HUDEP-2 (cell line): Measurements from ENCODE around the gene WDR82.

ENCODE experiments used
- DNase-seq, 76 experiments: peaks; one replicate each; lab custom pipeline; 2025; ENCODE audit not compliant: unreplicated experiment in 76 of 76; lab: John Stamatoyannopoulos, UW

WDR82 gene

DNA sequence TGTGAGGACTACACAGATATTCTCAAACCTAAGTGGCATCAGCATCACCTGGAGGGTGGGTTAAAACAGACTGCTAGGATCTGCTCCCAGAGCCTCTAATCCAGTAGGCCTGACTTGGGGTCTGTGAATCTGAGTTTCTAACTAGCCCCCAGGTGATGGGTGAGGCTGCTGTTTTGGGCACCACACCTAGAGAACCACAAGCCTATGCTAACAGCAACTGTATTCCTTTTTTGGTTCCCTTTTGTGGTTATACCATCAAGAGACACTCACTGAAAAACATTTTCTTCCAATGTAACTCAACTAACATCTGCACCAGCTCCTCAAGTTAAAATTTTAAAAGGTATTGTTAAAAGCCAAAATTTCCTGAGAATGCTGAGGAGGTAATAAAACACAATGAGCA lies 16.0 kb downstream of the WDR82 start:
- DNase-seq = no peak

DNA sequence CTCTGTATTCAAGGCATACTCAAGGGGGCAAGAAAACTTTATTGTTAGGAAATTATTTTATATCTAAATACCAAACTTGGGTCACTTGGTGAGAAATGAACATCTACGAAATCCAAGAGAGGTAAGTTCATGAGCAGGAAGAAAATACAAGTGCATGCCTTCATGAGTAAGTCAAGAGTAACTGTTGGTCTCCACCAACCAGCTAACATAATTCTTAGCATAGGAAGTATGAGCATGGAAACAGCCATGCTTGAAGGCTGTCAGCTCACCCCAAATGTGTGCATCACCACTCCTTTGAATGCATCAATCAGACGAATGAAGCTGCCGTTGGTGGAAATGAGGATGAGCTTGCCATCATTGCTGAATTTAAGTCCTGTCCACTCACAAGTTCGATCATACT lies 19.0 kb downstream of the WDR82 start:
- DNase-seq = no peak

DNA sequence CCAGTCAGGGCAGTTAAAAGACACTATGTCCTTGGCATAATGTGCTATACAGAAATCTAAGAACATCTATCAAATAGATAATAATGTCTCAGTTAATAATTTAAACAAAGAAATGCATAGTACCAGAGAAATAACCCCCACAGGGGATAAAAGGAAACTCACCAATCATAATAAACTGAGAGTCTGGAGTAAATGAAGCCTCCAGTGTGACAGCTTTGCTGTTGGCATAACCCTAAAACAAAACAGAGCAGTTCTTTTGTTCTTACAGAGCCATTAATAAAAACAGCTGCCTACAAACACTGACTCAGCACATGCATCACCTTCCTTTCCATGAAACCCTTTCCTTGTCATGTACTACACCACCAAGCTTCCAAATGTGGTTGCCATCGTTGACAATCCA lies 19.4 kb downstream of the WDR82 start:
- DNase-seq = no peak

DNA sequence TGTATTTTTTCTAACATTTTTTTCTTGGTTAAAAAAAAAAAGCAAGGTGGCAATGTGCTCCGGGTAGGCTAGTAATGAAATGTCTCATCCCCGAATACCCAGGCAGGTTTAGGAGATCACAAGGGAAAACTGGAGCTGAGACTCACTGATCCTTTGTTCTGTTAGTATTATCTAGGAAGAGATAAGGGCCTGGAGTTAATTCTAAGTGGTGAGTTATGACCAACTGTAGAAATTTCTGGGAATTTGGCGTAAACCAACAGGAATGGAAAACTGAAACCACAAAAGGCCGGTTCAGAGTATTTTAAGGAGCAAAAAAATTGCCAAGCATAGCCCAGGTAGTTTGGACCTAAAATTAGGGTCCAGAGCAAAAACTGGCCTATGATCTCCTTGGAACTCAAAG lies 20.5 kb downstream of the WDR82 start:
- DNase-seq = no peak

DNA sequence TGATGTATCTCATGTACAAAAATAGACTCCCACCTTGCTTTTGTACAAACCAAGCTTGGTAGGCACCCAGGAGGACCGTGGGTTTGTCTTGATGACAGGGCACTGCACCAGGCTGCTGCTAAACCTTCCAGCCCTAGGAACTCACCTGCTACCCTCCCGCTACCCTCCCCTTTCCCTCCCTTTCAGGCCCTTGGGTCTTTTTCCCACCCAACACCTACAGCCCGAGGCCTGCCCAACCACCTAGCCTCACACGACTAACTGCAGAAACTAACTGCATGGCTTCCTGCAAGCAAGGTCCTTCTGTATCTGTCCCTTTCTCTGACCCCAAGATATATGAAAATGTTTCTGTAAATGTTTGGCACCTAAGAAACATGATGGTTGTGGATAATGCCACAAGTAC lies 21.8 kb downstream of the WDR82 start:
- no peak for DNase-seq

DNA sequence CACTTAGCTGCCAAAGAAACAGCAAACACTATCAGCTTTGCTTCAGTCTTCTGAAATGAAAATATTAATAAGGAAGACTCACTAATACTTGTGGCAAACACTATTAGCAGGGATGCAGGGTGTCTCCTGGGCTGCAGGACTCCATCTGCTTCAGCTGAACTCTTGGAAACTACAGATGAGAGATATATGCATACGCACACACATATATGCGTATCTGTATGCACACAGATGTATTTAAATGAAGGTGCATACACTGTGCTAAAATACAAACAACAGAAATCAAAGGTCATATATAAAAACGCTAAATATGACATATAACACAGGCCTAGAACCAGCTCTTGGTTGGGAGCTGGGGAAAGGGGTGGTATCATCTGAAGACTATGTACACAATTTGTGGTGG lies 22.3 kb downstream of the WDR82 start:
- DNase-seq = no peak

DNA sequence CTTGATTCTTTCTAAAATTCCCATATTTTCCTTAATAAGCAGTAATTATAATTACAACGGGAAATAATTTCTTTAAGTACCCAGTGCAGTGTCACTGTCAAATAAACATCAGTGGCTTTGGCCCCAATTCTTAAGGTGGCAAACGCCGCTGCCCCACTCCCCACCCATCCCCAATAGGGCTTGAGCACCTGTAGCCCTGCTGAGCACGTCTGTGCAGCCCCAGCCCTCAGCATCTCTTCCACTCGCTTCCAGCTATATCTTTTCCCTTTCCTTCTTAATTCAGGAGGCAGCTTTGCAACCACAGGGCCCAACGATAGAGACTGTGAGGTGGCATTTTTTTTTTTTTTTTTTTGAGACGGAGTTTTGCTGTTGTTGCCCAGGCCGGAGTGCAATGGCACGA lies 23.8 kb downstream of the WDR82 start:
- DNase-seq = no peak

DNA sequence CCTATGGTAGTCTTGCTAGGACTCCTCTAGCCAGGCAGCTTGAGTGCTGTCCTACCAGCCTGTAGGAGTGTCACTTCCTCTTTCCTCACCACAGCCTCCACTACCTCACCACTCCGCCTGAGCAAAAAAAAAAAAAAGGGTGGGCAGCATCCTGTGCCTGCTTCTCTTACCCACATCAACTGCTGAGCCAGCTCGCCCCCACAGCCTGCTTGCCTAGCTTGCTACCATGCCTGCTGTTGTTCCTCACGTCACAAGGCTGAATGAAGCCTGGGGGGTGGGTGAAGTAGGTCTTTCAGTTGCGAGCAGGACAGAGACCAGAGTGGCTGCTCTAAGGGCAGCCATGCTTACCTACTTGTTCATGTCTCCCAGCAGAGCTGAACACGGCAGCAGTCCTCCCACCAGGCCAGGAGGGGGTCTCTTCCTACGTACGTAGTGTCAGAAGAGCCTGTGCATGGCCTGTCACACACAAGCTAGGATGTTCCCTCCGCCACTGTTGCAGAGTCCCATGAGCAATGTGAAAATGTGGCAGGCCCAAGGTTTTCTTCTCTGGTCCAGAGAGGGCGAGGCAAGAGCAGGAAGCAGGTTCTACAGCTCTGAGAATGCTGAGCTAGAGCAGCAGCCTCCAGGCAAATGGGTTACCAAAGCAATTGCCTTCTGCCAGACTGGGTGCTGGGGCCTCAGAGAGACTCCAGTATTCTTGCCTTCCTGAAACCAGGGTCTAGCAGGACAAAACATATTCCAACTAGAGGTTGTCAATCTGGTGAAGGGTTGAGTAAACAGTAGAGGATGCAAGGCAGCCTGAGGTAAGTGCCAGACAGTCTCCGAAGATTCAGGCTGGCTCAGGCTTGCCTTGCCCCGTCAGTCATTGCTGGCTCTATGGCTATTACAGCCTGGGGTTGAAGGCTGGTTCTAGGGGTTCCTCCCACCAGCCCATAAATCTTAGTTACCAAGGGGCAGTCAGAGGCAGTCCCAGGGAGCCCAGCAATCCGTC lies 24.8 kb downstream of the WDR82 start:
- peak in 45 of 76 experiments; percentile 4 to 67 (median 33) for DNase-seq

DNA sequence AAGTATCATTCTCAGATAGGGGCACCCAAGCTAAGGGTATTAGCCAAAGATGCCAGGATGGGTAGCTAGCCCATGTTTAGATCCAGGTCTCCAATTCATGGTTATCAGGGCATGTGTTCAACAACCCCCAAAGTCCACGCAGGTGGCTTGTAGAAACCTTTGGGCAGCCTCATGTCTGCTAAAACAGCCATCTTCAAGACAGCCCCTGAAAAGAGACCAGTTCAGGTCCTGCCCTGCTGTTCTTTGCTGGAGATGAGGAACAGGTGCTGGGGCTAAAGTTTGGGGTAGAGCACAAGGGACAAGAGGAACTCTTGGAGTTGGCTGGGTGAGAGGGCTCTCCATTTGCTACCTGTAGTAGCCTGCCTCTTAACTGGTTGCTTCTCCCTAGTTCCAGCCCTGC lies 28.3 kb downstream of the WDR82 start:
- no peak for DNase-seq

DNA sequence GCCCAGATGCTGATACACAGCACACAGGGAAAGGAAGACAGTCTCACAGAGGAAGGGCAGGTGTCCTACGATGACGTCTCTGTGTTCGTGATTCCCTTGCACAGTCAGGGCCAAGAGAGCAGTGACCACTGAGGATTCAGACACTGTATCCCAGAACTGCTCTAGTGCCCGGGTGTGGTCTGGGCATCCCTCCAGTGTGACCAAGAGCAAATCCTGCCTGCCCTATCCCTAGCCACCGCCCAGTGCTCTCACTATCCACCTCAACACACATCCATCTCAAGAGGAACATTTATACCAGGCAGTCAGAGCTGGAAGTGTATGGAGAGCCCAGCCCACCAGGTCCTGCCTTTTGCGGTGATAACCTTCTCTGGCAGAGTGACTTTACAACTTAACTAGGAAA lies 28.8 kb downstream of the WDR82 start:
- no peak for DNase-seq

DNA sequence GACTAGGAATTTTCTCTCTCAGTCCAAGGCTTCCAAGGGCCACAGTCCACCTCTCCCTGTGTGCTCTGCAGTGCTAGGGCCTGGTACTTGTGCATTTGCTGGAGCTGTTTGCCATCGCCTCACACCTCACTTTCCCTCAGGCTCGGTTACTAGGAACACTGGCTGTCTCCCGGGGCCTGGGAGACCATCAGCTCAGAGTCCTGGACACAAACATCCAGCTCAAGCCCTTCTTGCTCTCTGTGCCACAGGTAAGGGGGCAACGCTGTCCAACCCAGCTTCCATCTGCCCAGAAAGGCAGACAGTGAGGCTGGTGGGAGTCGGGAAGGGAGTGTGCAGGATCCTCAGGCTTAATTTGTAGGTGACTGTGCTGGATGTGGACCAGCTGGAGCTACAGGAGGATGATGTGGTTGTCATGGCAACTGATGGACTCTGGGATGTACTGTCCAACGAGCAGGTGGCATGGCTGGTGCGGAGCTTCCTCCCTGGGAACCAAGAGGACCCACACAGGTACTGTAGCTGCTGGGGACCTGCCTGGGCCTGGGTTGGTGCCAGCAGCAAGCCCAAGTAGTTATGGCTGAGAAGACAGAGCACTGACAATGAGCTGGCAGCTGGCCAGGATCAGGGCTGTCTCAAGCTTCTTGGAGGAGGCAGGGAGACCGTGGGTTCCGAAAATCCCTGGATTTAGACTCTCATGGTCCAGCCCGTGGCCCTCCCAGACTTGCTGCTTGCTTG lies 29.5 kb downstream of the WDR82 start:
- DNase-seq = peak in 4 of 76 experiments; percentile 2 to 32 (median 16)

DNA sequence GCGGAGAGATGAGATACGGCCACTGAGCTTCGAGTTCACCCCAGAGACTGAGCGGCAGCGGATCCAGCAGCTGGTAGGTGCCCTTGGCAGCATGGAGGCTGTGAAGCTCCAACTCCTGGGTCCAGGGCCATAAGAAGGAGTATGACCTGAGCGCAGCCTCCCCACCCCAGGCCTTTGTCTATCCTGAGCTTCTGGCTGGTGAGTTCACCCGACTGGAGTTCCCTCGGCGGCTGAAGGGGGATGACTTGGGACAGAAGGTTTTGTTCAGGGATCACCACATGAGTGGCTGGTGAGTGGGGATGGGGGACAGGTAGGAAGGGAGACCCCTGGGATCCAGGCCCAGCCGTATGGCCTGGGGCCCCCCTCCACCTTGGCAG lies 30.3 kb downstream of the WDR82 start:
- DNase-seq = no peak

DNA sequence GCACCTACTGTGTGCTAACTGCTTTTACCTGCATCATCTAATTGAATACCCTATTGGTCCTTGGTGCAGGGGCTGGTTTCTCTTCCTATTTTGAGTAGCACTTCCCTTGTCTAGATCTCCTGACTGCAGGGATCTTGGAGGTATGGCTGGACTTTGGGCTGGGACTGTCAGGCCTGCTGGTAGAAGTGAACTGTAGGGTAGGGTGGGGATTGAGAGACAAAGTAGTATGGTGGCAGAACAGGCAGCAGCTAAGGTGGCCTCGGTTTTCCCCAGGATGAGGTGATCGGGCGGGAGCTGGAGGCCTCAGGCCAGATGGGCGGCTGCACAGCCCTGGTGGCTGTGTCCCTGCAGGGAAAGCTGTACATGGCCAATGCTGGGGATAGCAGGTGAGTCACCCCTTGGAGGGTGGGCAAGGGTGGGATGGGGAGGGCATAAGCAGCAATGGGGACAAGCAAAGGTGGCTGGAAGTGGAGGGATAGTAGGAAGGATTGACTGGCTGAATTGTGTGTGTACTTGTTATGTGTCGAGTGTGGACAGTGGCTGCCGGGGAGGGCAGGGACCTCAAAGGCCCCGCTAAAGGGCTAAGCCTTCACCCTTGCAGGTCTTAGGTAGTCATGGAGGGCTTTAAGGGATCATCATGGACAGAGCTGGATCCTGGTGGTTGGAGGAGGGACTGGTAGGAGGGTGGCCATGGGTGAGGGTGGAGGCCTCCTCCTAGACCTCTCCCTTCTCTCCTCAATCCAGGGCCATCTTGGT lies 30.9 kb downstream of the WDR82 start:
- no peak for DNase-seq

DNA sequence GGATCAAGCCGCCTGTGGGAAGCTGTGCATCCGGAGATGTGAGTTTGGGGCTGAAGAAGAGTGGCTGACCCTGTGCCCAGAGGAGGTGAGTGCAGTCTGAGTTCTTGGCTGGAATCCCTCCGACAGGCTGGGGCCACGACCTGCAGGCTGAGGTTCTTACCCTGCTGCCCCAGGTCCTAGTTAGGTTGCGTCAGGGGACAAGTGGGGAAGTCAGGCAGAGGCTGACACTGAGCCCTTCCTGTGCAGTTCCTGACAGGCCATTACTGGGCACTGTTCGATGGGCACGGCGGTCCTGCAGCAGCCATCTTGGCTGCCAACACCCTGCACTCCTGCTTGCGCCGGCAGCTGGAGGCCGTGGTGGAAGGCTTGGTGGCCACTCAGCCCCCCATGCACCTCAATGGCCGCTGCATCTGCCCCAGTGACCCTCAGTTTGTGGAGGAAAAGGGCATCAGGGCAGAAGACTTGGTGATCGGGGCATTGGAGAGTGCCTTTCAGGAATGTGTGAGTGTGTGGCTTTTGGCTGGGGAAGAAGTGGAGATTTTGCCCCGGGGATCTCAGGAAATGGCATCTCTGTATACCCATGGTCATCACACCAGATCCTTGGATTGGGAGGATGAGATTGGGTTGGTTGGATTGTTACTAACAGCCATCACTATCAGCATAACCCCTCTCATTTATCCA lies 31.6 kb downstream of the WDR82 start:
- DNase-seq = no peak

DNA sequence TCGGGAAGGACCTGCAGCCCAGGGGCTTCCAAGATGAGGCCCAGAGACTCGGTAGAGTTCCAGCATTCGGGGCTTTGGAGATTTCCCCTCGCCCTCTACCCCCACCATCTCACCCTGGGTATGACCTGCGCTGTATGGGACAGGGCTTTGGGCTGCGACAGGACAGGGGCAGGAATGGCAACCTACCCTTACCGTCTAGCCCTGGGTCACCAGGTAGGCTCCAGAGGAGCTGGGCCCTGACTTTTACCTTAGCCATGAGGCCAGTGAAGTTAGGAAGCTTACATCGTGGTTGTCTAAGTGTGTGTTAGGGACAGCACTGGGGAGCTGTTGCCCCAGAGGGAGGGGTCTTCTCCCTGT lies 32.2 kb downstream of the WDR82 start:
- DNase-seq = no peak

DNA sequence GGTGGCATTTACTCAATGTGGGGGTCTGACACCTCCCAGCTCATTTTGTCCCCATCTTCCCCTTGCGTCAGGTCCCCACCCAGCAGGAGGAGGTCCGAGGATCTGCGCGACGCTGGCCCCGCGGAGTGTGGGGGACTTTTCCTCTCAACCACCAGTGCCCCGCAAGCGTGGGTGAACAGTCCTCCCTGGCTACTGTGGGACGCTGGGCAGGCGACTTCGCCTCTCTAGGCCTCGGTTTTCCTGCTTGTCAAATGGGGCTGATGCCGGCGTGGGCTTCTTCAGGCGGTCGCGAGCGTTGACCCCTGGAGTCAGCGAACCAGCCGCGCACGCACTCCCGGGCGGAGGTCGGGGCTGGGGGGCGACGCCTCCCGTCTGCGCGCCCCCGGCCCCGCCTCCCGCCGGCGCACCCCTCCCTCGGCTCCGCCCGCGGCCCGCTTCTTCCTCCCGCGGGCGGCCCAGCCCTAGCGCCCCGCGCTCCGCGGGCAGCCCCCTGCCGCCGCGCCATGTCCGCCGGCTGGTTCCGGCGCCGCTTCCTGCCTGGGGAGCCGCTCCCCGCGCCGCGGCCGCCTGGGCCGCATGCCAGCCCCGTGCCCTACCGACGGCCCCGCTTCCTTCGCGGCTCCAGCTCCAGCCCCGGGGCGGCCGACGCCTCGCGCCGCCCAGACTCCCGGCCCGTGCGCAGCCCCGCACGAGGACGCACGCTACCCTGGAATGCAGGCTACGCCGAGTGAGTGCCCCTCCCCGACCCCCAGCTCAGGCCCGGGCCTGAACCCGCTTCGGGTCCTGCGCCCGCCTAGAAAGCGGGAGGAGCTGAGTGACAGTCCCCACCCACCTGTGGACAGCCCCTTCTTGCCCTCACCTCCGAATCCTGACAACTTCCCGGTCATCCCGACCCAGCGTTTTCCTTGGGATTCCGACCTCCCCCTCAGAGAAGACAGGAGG lies 32.9 kb downstream of the WDR82 start, which contains the start of gene PPM1M:
Gene PPM1M, plus strand, starts transcription at position 438 of the 942 bp plus-strand sequence. Its CDS starts 66 bp downstream, at position 504.
- peak in 3 of 76 experiments; percentile 3 to 26 (median 16) for DNase-seq

DNA sequence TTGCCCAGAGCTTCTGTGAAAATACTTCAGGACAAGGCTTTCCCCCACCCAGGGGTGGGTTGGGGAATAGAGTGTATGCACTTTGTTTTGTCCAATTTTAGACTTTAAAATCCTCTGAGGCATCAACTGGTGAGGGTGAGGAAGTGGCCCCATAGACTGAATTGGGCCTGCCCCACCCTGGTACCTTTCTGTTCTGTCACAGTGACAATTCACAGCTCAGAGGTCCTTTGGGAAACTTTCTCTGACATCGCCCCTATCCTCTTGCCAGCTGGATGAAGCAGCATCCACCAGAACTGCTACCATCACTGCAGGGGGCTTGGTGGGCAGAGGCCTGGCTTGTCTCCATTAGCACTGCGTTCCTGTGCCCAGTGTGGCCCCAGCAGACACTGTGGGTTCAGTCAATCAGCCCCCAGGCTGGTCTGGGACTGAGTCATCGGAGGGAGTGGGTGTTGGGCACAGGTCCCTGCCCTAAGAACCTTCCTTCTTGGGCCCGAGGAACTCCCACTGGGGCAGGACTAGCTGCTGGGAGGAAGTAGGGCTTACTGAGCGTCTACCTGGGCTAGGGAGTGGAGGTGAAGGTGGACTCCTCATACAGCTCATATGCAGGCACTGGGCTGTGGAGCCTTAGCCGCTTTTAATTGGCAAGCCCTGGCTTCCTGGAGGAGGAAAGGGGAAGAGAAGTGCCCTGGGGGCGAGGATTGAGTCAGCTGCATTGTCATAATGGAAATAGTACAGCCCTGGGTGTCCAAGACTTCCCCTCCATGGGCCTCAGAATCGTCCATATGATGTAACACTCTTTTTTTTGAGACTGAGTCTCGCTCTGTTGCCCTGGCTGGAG lies 34.4 kb downstream of the WDR82 start:
- DNase-seq = peak in 5 of 76 experiments; percentile 10 to 61 (median 18)

DNA sequence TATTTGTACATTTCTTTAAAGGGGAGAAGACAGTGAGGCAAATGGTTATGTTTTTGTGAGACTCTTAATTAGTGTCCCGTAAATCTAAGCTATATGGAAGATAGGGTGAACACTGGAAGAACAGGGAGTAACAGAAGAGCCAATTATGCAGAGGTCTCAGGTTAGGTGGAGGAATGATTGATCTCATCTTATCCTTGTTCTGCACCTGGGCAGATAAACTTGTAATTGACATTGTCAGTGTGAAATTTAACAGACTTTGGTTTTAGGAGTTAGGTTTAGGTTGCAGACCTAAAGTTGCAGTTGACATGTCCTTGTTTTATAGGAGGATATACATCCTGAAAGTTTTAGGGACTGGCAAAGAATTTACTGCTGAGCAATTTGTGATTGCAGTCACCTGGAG lies 36.4 kb downstream of the WDR82 start:
- DNase-seq = no peak
